ENCODE measurements around the gene MINK1.

Gene MINK1

GRCh38 chr17:4833178-4833940 lies at the start of gene MINK1:
Gene MINK1, plus strand, starts transcription at chr17:4833340. Its CDS starts 244 bp downstream, at chr17:4833584.
- H3K4me3 ChIP-seq (ENCODE audit: low read depth, low read length), result peak within 1 kb of the TSS; percentile 91
- DNase-seq (ENCODE audit: low read depth), result peak; percentile 72

- H3K4me3 ChIP-seq (ENCODE audit: low read depth, low read length), result peak overlapping the region; percentile 14
- DNase-seq (ENCODE audit: low read depth), result no peak
These were observed 47.6 kb upstream of the MINK1 start for GRCh38 chr17:4785311-4786105.

- peak within 1 kb of the TSS; percentile 14 for H3K4me3 ChIP-seq (ENCODE audit: low read depth, low read length)
- no peak for DNase-seq (ENCODE audit: low read depth)
These were observed 47.0 kb upstream of the MINK1 start, which contains the start of gene VMO1 for GRCh38 chr17:4786106-4786511. Gene VMO1, minus strand, starts transcription at chr17:4786364. Its CDS starts 12 bp downstream, at chr17:4786352.

GRCh38 chr17:4786516-4786915 lies 46.6 kb upstream of the MINK1 start:
- no peak overlapping the region for H3K4me3 ChIP-seq (ENCODE audit: low read depth, low read length)

GRCh38 chr17:4788159-4788806 lies 44.9 kb upstream of the MINK1 start:
- no peak for DNase-seq (ENCODE audit: low read depth)
- H3K4me3 ChIP-seq (ENCODE audit: low read depth, low read length), result no peak overlapping the region

More at GRCh38 chr17:4786516-4786915, 46.6 kb upstream of the MINK1 start:
- DNase-seq (ENCODE audit: low read depth), result no peak

- no peak for DNase-seq (ENCODE audit: low read depth)
These were observed 44.1 kb upstream of the MINK1 start, which contains the start of gene GLTPD2 for GRCh38 chr17:4788807-4789700. Gene GLTPD2, plus strand, starts transcription at chr17:4788964. Its CDS starts 48 bp downstream, at chr17:4789012.

GRCh38 chr17:4789701-4789950 lies 43.5 kb upstream of the MINK1 start:
- no peak for DNase-seq (ENCODE audit: low read depth)
- H3K4me3 ChIP-seq (ENCODE audit: low read depth, low read length), result peak overlapping the region; percentile 62

More at GRCh38 chr17:4788807-4789700, 44.1 kb upstream of the MINK1 start, which contains the start of gene GLTPD2:
- H3K4me3 ChIP-seq (ENCODE audit: low read depth, low read length), result peak within 1 kb of the TSS; percentile 62

- H3K4me3 ChIP-seq (ENCODE audit: low read depth, low read length), result peak overlapping the region; percentile 62
- peak; percentile 79 for DNase-seq (ENCODE audit: low read depth)
These were observed 43.0 kb upstream of the MINK1 start for GRCh38 chr17:4789951-4790704.

- DNase-seq (ENCODE audit: low read depth), result no peak
- peak overlapping the region; percentile 62 for H3K4me3 ChIP-seq (ENCODE audit: low read depth, low read length)
These were observed 42.4 kb upstream of the MINK1 start for GRCh38 chr17:4790705-4791088.

GRCh38 chr17:4795168-4795567 lies 38.0 kb upstream of the MINK1 start:
- no peak for DNase-seq (ENCODE audit: low read depth)
- H3K4me3 ChIP-seq (ENCODE audit: low read depth, low read length), result no peak overlapping the region

GRCh38 chr17:4796552-4796920 lies 36.6 kb upstream of the MINK1 start:
- DNase-seq (ENCODE audit: low read depth), result no peak
- H3K4me3 ChIP-seq (ENCODE audit: low read depth, low read length), result peak overlapping the region; percentile 92

GRCh38 chr17:4800462-4801196 lies 32.5 kb upstream of the MINK1 start:
- no peak for DNase-seq (ENCODE audit: low read depth)
- no peak overlapping the region for H3K4me3 ChIP-seq (ENCODE audit: low read depth, low read length)

GRCh38 chr17:4802228-4802627 lies 30.9 kb upstream of the MINK1 start, which contains the start of gene C17orf114:
Gene C17orf114, minus strand, starts transcription at chr17:4802328.
- no peak within 1 kb of the TSS for H3K4me3 ChIP-seq (ENCODE audit: low read depth, low read length)
- no peak for DNase-seq (ENCODE audit: low read depth)

- H3K4me3 ChIP-seq (ENCODE audit: low read depth, low read length), result peak overlapping the region; percentile 80
- no peak for DNase-seq (ENCODE audit: low read depth)
These were observed 26.7 kb upstream of the MINK1 start for GRCh38 chr17:4806456-4806776.

- peak within 1 kb of the TSS; percentile 80 for H3K4me3 ChIP-seq (ENCODE audit: low read depth, low read length)
- DNase-seq (ENCODE audit: low read depth), result peak; percentile 30
These were observed 26.1 kb upstream of the MINK1 start, which contains the start of gene PLD2 for GRCh38 chr17:4806777-4807604. Gene PLD2, plus strand, starts transcription at chr17:4807152. Its CDS starts 621 bp downstream, at chr17:4807773.

- no peak for DNase-seq (ENCODE audit: low read depth)
- peak overlapping the region; percentile 80 for H3K4me3 ChIP-seq (ENCODE audit: low read depth, low read length)
These were observed 25.3 kb upstream of the MINK1 start for GRCh38 chr17:4807605-4808377.

Measured in skeletal muscle cell (primary cell).